ENCODE data around the gene PYGO2. TPM values are rescaled to one million over a fixed set of nuclear protein-coding genes. Genes with fewer than 3 reads are reported as not detected.

The PYGO2 gene
- total and polyA plus RNA-seq, 12 donors: 26.2 to 61.1 (median 38.7) TPM

DNA sequence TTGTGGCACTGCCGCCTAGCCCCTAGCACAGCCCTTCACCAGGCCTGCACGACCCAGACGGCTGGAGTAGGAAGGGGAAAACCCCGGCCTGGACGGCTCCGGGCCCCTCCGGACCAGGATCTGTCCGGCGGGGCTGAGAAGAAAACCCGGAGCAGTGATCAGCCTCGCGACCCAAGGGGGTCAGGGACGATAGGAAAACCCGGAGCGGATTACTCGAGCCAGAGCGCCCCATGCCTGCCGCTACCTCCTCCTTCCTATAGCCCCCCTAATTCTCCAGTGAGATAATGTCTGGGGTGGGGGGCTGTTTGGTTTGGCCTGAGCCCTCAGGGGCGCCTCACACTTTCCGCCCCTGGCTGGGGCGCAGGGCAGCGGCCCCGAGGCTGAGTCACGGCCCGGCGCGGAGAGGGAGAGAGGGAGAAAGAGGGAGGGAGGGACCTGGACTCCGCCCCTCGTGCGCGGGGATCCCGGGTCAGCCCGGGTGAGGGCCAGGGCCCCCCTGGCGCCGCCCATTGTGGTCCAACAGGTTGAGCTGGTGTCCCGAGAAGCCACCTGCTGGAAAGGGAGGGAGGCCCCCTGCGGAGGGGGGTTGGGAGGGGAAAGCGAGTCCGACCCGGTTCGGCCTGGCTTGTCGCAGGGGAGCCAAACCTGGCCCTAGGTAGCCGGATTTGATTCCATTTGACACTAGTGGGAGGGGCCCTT, 39.3 kb upstream of the PYGO2 start:
- DNase-seq: peak; percentile 93 to 97 (median 94)
- peak overlapping the region; percentile 87 to 99 (median 96) for H3K27ac ChIP-seq
- no peaks in the 10 kb centered on the region for H3K36me3 ChIP-seq (replicated peaks in 1 of 2)
- H3K4me3 ChIP-seq: peak overlapping the region; percentile 14 to 73 (median 52)
- peak; percentile 75 to 95 for TF ChIP-seq POLR2A (IDR thresholded peaks at IDR 0.05)
- TF ChIP-seq, protein P1, sequence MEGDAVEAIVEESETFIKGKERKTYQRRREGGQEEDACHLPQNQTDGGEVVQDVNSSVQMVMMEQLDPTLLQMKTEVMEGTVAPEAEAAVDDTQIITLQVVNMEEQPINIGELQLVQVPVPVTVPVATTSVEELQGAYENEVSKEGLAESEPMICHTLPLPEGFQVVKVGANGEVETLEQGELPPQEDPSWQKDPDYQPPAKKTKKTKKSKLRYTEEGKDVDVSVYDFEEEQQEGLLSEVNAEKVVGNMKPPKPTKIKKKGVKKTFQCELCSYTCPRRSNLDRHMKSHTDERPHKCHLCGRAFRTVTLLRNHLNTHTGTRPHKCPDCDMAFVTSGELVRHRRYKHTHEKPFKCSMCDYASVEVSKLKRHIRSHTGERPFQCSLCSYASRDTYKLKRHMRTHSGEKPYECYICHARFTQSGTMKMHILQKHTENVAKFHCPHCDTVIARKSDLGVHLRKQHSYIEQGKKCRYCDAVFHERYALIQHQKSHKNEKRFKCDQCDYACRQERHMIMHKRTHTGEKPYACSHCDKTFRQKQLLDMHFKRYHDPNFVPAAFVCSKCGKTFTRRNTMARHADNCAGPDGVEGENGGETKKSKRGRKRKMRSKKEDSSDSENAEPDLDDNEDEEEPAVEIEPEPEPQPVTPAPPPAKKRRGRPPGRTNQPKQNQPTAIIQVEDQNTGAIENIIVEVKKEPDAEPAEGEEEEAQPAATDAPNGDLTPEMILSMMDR (IDR thresholded peaks at IDR 0.05): peak in 4 of 6 experiments; percentile 18 to 52 (median 31)
- no peaks in the 10 kb centered on the region for H3K9me3 ChIP-seq (replicated peaks in 1 of 3)
- H3K27me3 ChIP-seq: no peaks in the 10 kb centered on the region
- peaks cover 32 to 34% of the 10 kb centered on the region in 2 donors for H3K4me1 ChIP-seq (replicated peaks in 1 of 2)
- WGBS, 4 donors: 0 to 1% (median 1%) methylated on average over 6 to 43 of the region's 43 CpGs
- intact Hi-C loops (cut with DNase I): loop anchor here in 1 of 2 donors (5.0 kb wide), 1 partner anchor 34 kb away; no protein-coding TSS in a partner anchor

DNA sequence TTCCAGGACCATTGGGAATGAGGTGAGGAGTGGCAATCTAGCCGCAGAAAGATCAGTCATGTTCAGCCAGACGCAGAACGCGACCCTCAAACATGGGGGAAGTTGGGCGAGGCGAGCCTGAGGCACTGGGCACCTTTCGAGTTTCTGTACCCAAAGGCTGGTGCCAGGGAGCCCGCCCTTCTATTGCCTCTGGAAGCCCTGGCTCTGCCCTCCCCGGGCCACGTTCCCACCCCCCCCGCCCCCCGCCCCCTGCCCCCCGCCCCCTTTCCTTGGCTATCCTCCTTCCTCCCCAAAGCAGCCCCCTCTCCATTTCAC, 38.8 kb upstream of the PYGO2 start:
- H3K4me1 ChIP-seq (replicated peaks in 1 of 2): peaks cover 28 to 32% of the 10 kb centered on the region in 2 donors
- H3K4me3 ChIP-seq: peak overlapping the region in 2 of 4 donors; percentile 64 to 73
- intact Hi-C loops (cut with DNase I): loop anchor here in 1 of 2 donors (5.0 kb wide), 1 partner anchor 33 kb away; no protein-coding TSS in a partner anchor
- 0 to 1% (median 0%) methylated on average over 5 to 13 of the region's 13 CpGs for WGBS, 4 donors
- H3K27me3 ChIP-seq: no peaks in the 10 kb centered on the region
- TF ChIP-seq, protein P1 (IDR thresholded peaks at IDR 0.05): no peak
- no peak for TF ChIP-seq POLR2A (IDR thresholded peaks at IDR 0.05)
- H3K27ac ChIP-seq: peak overlapping the region; percentile 87 to 99 (median 96)
- H3K36me3 ChIP-seq (replicated peaks in 1 of 2): no peaks in the 10 kb centered on the region
- DNase-seq: peak in 5 of 7 donors; percentile 59 to 82 (median 68)
- H3K9me3 ChIP-seq (replicated peaks in 1 of 3): no peaks in the 10 kb centered on the region

DNA sequence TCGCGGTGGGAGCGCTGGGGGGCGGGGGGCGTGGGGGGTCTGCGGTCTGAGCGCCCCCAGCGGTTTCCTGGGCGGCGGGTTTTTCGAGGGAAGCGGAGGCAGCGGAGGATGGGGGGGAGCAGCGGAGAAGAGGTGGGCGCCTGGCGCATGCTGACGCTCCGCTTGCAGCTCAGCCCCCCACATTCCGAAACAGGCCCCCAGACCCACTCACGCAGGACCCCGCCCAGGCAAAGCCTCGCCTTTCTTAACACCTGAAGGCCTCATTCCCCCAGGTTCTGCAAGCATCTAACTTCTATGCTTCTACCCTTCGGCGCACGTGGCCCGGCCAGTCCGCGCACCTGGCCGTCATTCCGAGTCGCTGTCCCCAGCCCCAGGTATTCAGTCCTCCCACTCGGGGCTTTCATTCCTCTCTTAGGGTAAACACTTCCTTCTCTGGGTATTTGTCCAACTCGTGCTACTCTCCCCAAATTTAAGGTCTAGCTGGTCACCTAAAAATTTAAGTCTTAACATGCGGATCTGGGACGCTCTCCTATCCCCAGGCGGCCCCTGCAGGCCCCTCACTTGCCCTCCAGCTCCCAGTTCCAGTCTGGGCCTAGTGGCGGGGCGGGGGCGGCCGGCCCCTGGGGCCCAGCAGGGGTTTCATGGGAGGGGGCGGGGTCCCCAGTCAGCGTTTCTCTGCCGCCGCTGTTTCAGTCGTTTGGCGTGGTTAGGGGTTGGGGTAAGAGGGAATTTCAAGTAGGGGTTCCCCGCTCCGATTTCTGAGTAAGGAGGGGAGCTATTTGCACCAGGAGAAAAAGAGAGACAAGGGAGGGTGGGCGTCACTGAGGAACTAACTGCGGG, 38.2 kb upstream of the PYGO2 start:
- H3K9me3 ChIP-seq (replicated peaks in 1 of 3): no peaks in the 10 kb centered on the region
- H3K27me3 ChIP-seq: no peaks in the 10 kb centered on the region
- H3K4me3 ChIP-seq: peak overlapping the region in 2 of 4 donors; percentile 64 to 73
- peaks cover 22 to 26% of the 10 kb centered on the region in 2 donors for H3K4me1 ChIP-seq (replicated peaks in 1 of 2)
- WGBS, 4 donors: 5 to 8% (median 5%) methylated on average over 20 to 50 of the region's 50 CpGs
- H3K36me3 ChIP-seq (replicated peaks in 1 of 2): no peaks in the 10 kb centered on the region
- peak overlapping the region; percentile 55 to 99 (median 94) for H3K27ac ChIP-seq
- DNase-seq: peak in 2 of 7 donors; percentile 35 to 49
- intact Hi-C loops (cut with DNase I): loop anchor here (5.0 kb wide), 2 partner anchors 32 to 37 kb away; partner anchors contain the start of gene PYGO2 (in 1 of the 2)
- TF ChIP-seq, protein P1 (IDR thresholded peaks at IDR 0.05): peak in 1 of 6 experiments; percentile 2
- no peak for TF ChIP-seq POLR2A (IDR thresholded peaks at IDR 0.05)
